ENCODE measurements around the gene AMBRA1.

AMBRA1 gene

DNA sequence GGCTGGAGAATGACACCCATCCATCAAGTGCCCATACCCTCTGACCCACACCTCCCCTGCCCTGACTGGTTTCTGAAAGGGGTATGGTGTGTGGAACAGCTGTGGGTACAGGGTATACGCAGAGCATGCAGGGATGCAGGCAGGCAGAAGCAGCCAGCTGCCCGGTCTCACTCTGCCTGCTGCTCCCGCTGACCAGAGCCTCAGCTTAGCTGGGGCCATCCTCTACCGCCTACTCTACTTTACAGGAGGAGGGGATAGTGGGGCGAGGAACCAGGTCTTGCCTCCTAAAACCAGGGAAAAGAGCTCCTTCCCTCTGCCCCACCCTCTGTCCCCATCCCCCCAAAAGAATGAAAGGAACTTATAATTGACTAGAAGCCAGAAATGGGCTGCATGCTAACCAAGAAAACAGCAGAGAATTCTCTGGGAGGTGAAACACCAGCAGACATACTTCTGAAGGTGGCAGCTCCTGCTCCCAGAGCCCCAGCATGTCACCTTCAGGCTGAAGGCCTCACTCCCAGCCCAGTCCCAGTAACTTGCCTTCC, 189.3 kb downstream of the AMBRA1 start:
- DNase-seq (ENCODE audit: low read depth, low spot score) = no peak

DNA sequence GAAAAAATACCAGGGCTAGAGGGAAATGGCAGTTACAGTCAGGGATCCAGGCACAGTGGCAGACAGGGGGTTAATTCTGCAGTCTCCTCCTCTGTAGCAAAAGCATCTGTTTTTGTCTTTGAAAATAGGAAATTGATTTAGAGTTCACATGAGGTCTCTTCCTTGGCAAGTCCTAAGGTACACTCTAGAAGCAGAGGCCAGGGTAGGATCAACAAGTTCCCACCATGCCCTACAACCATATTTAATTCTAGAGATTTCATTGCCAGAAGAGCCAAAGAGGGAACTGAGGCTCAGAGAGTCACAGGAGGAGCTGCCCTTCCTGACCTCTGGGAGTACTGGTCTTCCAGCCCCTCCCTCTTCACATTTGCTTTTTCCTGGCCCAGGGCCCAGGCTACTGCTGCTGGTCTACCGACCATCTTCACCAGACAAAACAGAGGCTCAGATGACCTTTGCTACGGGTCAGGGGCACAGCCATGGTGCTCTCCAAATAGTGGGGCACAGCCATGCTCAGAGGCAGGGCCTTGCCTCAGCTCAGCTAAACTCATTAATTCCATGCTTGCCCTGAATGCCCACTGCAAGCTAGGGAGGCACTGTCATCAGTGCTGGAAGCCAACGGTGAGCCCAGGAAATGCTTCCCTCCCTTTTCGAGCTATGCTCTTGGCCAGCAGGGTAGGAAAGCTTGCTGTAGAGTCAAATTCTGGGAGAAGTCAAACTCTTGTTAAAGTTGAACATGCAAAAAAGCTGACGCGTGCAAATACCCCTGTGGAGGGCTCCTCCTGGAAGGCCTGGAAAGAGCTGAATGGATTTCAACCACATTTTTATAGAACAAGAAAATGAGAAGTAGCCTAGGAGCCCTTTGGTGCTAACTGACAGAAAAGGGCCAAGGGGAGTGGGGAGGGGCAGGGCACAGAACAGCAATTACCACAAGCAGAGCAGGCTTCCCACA, 190.6 kb downstream of the AMBRA1 start:
- DNase-seq (ENCODE audit: low read depth, low spot score) = no peak

DNA sequence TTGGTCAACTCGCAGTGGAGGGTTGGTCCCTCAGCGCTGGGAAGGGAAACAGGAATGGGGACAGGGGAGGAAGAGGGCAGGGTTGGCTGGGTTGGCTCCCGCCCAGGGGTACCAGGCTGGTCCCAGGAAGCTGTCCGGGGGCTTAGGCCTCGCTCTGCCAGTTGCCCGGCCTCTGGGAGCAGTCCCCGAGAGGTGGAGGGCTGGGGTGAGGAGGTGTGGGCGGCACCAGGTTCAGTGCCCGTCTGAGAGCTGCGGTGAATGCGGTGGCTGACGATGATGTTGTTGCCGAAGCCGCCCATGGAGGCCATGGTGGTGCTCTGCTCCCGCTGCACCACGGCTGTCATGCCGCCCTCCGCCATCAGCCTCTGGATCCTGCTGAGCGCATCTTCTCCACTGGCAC, 196.3 kb downstream of the AMBRA1 start:
- DNase-seq (ENCODE audit: low read depth, low spot score) = no peak

DNA sequence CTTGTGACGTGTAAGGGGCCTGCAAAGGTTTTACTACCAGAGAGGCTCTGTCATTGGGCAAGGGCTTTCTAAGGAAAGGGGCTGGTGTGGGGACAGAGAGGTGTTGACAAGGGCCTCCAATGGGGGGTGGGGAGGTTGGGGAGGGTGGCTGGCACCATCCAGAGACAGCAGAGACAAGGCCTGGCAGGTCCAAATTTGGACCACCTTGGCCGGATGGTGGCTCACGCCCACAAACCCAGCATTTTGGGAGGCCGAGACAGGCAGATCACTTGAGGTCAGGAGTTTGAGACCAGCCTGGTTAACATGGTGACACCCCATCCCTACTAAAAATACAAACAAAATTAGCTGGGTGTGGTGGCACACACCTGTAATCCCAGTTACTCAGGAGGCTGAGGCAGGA, 200.1 kb downstream of the AMBRA1 start:
- no peak for DNase-seq (ENCODE audit: low read depth, low spot score)

DNA sequence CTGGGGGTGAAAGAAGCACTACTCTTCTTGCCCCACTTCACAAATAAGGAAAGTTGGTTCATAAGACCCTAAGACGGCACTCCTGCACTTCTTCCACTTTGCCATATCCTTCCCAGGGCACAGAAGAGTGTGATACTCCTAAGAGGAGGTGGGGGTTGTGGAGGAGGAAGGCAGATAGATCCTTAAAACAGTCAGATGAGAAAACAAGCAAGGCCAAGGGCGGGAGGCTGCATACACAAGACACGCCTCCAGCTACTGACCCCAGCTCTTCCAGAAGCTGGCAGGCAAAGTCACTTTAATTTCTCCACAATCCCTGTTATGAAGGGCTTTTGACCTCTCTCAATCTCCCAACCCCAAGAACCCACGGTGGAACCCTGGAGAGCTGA, 200.6 kb downstream of the AMBRA1 start:
- no peak for DNase-seq (ENCODE audit: low read depth, low spot score)

DNA sequence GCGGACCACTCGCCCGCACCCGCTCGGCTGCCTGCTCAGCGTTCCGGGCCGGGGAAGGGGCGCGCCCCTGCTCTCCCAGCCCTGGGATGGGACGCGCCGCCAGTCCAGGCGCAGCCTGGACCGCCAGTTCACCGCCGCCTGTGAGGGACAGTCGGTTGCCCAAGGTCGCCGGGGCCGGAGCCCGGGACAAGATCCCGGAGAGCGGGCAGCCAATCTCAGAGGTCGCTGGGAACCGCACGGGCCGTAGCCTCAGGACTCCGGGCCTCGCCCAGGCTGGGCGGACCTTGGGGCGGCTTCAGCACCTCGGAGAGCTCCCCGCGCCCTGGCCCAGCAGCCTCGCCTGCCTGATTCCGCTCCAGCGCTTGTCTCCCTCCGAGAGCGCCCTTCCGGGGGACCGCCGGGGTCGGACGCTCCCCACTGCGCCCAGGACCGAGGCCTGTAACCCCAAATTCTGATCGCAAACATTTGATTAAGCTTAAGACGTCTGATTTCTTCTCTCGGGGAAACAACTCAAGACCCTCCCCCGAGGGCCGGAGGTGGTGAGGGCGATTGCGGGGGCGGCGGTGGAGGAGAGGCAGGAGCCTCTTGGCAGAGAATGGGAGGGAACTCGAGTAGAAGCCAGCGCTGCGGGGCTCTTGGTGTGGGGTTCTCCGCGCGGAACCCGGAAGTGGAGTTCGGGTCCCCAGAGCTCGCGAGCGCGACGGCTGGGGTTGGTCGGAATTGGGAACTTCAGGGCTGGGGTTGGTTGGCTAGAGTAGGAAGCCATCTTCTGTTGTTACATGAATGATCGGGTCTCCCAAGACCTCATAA, 201.2 kb downstream of the AMBRA1 start:
- peak; percentile 49 for DNase-seq (ENCODE audit: low read depth, low spot score)

DNA sequence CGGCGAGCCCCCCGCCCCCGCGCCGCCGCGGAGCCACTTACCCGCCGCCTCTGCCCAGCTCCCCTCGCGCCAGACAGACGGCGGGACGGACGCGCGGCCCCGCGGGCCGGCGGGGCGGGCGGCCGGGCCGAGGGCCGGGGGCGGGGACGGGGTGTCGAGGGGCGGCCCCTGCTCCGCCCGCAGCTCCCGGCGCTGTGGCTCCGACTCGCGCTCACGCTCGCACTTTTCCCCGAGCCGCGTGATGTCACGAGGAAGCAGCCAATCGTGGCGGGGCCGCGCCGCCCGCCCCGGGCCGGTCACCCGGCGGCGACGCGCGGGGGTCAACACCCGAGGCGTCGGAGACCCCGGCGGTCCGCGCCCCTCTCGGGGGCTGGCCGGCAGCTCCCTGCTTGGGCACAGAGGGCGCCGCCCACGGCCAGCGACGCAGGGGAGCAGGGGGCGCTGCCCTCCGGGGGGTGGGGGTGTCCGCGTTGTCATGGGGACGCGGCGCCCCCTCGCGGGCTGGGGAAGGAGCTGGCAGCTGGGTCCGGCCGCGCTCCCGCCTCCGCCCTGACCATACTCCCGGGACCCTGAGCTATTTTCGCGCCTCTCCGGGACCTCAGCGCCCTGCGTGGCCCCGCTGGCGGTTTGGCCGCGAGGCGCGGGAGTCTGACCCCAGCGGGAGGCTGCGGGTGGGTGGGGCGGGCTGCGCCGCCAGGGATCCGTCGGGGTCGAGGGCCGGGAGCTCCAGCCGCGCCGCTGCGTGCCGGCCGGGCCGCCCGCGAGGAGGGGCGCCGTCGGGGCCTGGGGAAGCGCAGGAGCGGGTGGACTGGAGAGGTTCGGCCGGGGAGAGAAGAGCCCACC, 202.0 kb downstream of the AMBRA1 start, which contains the start of gene CHRM4:
Gene CHRM4, minus strand, starts transcription at position 199 of the 843 bp plus-strand sequence. CDS start 5,219 bp downstream, outside the sequence.
- no peak for DNase-seq (ENCODE audit: low read depth, low spot score)

DNA sequence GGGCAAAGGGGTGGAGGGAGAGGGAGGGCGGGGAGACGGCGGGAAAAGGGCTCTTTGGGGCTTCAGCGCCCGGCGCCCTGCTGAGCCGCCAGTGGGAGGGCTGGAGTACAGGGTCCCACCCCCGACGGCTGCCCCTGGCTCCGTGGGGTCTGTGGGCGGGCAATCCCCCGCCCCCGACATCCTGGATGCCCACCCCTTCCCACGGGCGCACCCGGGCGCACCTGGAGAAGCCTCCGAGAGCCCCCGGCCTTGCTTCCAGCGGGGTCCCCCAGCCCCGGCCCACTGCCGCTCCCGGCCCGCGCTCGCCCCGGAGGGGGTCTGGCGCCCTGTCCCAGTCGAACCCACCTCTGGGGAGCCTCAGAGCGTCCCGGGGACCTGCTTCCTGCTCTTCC, 202.6 kb downstream of the AMBRA1 start:
- DNase-seq (ENCODE audit: low read depth, low spot score) = no peak

DNA sequence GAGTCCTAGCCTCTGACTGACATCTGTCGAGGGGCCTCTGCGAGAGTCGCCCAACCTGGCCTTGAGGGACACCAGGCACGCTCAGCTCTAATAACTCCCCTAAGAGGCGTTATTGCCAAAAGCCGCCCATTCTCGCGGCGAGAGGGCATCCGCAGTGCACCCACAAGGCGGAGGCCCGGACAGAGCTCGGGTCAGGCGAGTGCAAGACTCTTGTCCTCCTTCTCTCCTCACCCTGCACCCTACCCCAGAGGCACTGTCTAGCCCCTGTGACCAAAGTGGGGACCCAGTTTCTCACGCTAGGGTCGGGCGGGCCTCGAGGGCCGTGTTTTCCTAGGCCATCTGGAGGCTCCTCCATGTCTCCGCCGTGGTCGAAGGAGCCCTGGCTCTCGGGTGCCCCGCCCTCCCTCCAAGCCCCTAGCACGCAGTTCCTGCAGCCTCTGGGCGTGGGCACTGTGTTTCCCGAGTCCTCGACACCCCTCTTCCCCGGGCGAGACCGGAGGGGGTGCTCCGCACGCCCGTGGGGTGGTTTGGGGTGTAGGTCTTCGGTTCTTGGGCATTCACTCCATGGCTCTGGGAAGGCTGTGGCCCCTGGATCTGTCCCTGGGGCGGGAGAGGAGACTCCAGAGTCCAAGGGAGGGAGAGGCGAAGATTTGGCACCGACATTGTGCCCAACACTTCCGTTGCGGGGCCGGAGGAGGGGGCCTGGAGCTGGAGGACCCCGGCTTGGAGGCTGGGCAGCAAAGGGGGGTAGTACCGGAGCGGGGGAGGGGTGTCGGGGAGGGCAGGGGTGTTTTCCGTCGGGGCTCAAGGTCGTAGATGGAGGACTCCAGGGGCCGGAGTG, 203.3 kb downstream of the AMBRA1 start:
- no peak for DNase-seq (ENCODE audit: low read depth, low spot score)

DNA sequence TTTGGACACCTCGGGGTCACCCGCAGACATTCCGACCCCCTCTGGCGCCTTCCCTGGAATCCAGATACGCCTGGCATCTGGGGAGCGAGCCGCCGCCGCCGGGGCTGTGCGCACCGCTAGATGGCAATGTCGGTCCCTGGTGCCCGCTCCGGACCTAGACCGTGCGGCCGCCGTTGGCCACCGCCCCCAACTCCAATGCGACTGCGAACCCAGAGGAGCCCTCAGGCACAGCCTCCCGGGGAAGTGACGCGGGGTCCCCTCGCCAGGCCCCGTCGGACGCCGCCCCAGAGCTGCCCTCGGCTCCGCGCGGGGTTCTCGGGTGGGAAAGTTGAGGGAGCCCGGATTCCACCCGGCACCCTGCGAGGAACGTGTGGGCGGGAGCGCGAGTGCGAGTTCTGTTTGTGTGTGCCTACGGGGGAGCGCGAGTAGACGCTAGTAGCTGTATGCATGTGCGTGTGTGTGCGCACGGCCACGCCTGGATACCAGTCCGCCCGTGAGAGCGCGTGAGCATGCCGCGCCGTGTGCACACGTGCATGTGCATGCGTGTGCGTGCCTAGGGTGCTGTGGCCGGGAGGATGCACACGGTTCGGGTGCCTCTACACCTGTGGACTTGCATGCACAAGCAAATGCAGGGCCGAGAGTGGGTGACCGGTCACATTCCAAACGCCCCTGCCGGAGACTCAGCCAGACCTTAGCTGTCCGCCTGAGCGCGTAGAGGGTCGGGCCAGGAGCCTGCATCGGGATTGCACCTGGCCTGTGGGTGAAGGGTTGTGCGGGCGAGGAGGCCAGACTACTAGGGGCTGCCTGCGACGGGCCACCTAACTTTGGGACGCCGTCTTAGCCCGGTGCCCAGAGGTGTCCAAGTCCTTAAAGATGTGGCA, 204.1 kb downstream of the AMBRA1 start:
- DNase-seq (ENCODE audit: low read depth, low spot score) = no peak

DNA sequence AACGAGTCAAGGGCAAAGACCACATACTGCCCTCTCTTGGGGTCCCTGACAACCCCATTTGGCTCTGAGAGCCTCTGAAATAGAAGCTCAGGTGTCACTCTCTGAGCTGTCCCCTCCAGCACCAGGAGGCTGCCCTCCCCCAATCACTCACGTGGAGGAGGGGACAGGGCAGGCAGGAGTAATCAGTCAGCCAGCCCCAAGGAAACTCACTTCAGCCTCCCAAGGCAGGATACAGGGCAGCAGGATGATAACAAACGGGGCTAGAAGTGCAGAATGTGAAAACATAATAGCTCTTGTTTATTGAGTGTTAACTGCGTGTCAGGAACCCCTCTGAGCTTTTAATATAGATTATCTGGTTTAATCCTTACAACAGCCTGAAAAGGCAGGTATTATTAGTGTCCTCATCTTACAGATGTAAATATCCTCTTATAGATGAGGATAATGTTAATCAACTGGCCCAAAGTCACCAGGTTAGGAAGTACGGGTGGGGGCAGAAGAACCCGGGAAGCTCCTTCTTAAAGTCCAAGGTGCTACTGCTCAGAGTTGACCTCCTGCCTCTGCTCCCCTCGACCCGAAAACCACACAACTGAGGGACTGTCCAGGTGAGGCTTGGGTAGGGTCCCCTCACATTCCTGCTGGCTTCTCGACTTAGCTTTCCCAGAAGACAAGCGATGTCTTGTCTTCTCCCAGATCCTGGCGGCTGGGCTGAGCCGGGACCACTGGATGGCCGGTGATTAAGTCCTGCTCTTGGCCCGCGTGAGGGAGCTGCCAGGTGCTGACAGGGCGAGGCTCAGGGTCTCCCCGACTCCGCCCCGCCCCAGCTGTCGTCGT, 205.0 kb downstream of the AMBRA1 start:
- DNase-seq (ENCODE audit: low read depth, low spot score) = no peak

DNA sequence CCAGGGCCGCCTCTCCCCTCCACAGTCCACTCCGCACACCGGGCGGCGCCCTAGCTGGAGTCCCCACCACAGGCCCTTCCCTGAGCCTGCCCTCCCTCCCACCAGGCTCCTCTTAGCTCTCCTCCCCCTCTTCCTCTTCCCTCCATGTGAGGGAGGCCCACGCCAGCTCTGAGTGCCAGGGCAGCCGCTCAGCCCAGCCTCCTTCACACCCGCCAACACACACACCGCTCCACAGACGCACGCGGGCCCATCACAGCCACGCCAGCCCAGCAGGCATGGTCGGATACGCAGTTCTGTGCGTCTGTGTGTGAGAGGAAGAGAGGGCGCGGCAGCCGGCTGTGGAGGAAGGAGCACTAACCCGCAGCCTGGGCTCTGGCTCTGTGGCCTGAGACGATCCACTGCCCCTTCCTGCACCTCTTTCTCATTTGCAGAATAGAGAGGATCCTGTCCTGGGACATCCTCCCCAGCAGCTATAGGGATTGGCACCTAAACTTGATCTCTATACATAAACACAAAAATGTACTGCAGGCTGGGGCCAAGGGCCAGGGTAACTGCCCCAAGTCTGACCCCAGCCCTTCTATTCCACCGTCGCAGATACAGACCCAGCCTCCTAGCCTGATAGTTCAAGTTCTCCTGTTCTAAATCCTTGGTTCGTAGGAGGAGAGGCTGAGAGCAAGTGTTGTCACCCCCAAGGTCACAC, 205.8 kb downstream of the AMBRA1 start:
- DNase-seq (ENCODE audit: low read depth, low spot score) = no peak

DNA sequence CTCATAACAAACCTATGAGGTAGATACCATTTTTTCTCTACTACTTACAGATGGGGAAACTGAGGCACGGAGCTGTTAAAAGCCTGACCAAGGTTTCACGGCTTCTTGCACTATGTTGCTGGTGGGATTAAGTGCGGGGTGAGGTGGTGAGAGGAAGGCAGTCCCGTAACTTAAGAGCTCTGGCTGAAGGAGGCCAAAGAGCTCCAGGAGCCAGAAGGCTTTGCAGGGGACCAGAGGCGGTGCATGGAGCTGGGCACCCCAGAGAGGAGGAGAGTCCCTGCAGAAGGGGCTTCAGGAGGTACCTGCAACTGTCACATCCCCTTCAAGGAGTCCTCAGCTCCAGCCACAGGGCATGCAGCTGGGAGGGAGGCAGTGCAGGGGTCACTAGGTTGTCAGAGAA, 206.4 kb downstream of the AMBRA1 start:
- no peak for DNase-seq (ENCODE audit: low read depth, low spot score)

DNA sequence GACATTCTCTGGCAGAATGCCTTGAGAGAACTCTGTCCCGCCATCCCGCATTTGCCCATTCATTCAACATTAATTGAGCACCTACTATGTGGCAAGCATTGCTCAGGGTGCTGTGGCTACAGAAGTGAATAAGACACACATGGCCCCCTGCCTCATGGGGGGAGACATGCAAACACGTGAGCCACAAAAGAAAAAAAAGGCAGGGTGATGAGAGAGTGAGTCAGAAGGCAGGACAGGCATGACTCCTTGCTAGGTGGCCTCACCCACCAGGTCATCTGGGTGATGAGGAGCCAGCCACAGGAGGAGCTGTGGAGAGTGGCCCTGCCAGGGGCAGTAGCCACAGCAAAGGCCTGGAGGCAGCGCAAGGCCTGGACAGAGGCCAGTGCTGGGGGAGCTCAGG, 207.1 kb downstream of the AMBRA1 start:
- DNase-seq (ENCODE audit: low read depth, low spot score) = no peak

DNA sequence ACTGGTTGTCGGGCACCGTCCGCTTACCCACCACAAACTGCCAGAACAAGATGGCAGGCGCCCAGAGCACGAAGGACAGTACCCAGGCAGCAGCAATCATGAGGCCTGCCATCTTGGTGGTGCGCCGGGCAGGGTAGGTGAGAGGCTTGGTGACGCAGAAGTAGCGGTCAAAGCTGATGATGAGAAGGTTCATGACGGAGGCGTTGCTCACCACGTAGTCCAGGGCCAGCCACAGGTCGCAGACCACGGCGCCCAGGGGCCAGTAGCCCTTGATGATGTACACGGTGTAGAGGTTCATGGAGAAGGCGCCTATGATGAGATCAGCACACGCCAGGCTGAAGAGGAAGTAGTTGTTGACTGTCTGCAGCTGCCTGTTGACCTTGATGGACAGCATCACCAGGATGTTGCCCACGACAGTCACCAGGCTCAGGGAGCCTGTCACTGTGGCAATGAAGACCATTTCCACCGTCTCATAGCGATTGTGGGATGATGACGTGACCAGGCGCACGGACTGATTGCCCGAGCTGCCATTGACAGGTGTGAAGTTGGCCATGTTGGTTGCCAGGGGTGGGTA, 207.7 kb downstream of the AMBRA1 start:
- DNase-seq (ENCODE audit: low read depth, low spot score) = no peak

DNA sequence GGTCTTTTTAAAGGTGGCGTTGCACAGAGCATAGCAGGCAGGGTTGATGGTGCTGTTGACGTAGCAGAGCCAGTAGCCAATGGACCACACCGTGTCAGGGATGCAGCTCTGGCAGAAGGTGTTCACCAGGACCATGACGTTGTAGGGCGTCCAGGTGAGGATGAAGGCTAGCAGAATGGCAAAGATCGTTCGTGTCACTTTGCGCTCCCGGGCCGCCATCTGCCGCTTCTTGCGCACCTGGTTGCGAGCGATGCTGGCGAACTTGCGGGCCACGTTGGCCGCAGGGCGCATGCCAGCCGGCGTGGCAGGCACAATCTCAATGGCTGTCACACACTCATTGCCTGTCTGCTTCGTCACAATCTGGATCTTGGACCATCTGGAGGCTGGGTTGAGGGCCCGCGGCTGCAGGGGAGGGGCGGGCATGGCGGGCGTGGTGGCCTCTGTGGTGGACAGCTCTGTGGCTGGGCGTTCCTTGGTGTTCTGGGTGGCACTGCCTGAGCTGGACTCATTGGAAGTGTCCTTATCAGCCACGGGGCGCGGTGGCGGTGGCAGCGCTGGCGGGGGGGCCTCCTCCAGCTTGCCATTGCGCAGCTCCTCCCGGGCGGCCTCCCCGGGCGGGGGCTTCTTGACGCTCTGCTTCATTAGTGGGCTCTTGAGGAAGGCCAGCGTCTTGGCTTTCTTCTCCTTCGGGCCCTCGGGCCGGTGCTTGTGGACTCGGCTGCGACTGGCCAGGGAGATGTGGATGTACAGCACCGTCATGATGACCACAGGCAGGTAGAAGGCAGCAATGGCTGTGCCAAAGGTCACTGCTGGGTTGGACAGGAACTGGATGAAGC, 208.4 kb downstream of the AMBRA1 start:
- no peak for DNase-seq (ENCODE audit: low read depth, low spot score)

Measured in activated CD4-positive, CD25-positive, alpha-beta regulatory T cell treated with anti-CD3 and anti-CD28 coated beads, Interleukin-2, amount 50 U/mL, for 16 hours (primary cell).